T-helper 1 cell treated with Interleukin-12 subunit alpha and Interleukin-12 subunit beta and Interleukin-4 antibody, amounts not matched to agents 30 ng/mL and 1 ng/mL, for 36 hours (primary cell): ENCODE data around the gene CDH3. TPM values are rescaled to one million over a fixed set of nuclear protein-coding genes. Genes with fewer than 3 reads are reported as not detected.

Source experiments
- intact Hi-C: fragments of 100-400 bp; cut with micrococcal nuclease; formaldehyde crosslinking; loops from one replicate; pipeline ENCODE4 v1.15.1; 2024
- total RNA-seq: library from RNA; stranded (reverse); gene quantifications from 2 replicates; pipeline ENCODE4 v1.2.3, GENCODE V29; 2022

Gene CDH3
- total RNA-seq, 1 donor from 2014 or later, result 0.71 TPM

- intact Hi-C loops, result no loop called here
Measured at GRCh38 chr16:68651136-68651535, 6.0 kb downstream of the CDH3 start.

- intact Hi-C loops, result no loop called here
Measured at GRCh38 chr16:68652659-68653058, 7.5 kb downstream of the CDH3 start.

GRCh38 chr16:68655806-68656205 lies 10.7 kb downstream of the CDH3 start:
- intact Hi-C loops, result no loop called here

GRCh38 chr16:68656751-68657150 lies 11.6 kb downstream of the CDH3 start:
- intact Hi-C loops, result no loop called here

GRCh38 chr16:68658341-68658973 lies 13.3 kb downstream of the CDH3 start:
- intact Hi-C loops, result no loop called here

GRCh38 chr16:68658974-68659360 lies 13.9 kb downstream of the CDH3 start:
- intact Hi-C loops, result no loop called here

GRCh38 chr16:68659412-68660358 lies 14.6 kb downstream of the CDH3 start:
- intact Hi-C loops, result no loop called here

GRCh38 chr16:68660359-68660795 lies 15.3 kb downstream of the CDH3 start:
- intact Hi-C loops, result no loop called here

GRCh38 chr16:68662035-68662434 lies 16.9 kb downstream of the CDH3 start:
- intact Hi-C loops, result no loop called here

GRCh38 chr16:68664297-68664696 lies 19.2 kb downstream of the CDH3 start:
- intact Hi-C loops, result no loop called here

- intact Hi-C loops, result no loop called here
Measured at GRCh38 chr16:68665501-68665900, 20.4 kb downstream of the CDH3 start.

- intact Hi-C loops, result no loop called here
Measured at GRCh38 chr16:68668266-68668665, 23.2 kb downstream of the CDH3 start.

- intact Hi-C loops, result no loop called here
Measured at GRCh38 chr16:68676113-68676860, 31.2 kb downstream of the CDH3 start.

GRCh38 chr16:68681038-68681437 lies 35.9 kb downstream of the CDH3 start:
- intact Hi-C loops, result no loop called here

- intact Hi-C loops, result no loop called here
Measured at GRCh38 chr16:68685685-68686478, 40.8 kb downstream of the CDH3 start.

GRCh38 chr16:68686905-68687304 lies 41.8 kb downstream of the CDH3 start:
- intact Hi-C loops, result no loop called here

GRCh38 chr16:68689921-68690320 lies 44.8 kb downstream of the CDH3 start:
- intact Hi-C loops, result no loop called here

- intact Hi-C loops, result no loop called here
Measured at GRCh38 chr16:68695575-68695974, 50.5 kb downstream of the CDH3 start.

GRCh38 chr16:68696514-68696913 lies 51.4 kb downstream of the CDH3 start:
- intact Hi-C loops, result no loop called here

GRCh38 chr16:68698091-68698490 lies 53.0 kb downstream of the CDH3 start:
- intact Hi-C loops, result no loop called here

GRCh38 chr16:68700120-68700519 lies 55.0 kb downstream of the CDH3 start:
- intact Hi-C loops, result no loop called here
